Suprapubic skin (tissue), 3 donors: ENCODE measurements around the gene PSMA1.

ENCODE experiments used
- CTCF ChIP-seq, 2 donors: fragments of 200-600 bp in 1 of 2; fragments of 450-650 bp in 1 of 2; sonication (generic) in 1 of 2; IDR thresholded peaks; one replicate each; pipeline ENCODE4 v1.5.1; 2016 to 2019; ENCODE audit warnings: antibody characterized with exemption in 2 of 2, mild to moderate bottlenecking in 1 of 2, moderate library complexity in 1 of 2
- POLR2AphosphoS5 ChIP-seq, 3 donors: sonication (generic); formaldehyde crosslinking; IDR thresholded peaks; one replicate each; pipeline ENCODE4 v1.6.1; 2017; ENCODE audit warnings: antibody characterized with exemption in 3 of 3

- TF ChIP-seq CTCF (IDR thresholded peaks at IDR 0.05) = no peak
- no peak for TF ChIP-seq POLR2AphosphoS5 (IDR thresholded peaks at IDR 0.05)
Measured at GRCh38 chr11:14554959-14555358, 34.8 kb upstream of the PSMA1 start.
